Amniotic epithelial cell (primary cell): Measurements from ENCODE around the gene DUSP28.

Source experiments
- DNase-seq: peaks from one replicate; pipeline ENCODE4 v3.0.0-alpha.2; 2010; ENCODE audit warnings: low read depth

Gene DUSP28

GRCh38 chr2:240586919-240587800 is 27.0 kb downstream of the DUSP28 start:
- no peak for DNase-seq

GRCh38 chr2:240588006-240588655 is 28.0 kb downstream of the DUSP28 start:
- DNase-seq: no peak

- no peak for DNase-seq
Observed at GRCh38 chr2:240588669-240589068, 28.5 kb downstream of the DUSP28 start.

DNA sequence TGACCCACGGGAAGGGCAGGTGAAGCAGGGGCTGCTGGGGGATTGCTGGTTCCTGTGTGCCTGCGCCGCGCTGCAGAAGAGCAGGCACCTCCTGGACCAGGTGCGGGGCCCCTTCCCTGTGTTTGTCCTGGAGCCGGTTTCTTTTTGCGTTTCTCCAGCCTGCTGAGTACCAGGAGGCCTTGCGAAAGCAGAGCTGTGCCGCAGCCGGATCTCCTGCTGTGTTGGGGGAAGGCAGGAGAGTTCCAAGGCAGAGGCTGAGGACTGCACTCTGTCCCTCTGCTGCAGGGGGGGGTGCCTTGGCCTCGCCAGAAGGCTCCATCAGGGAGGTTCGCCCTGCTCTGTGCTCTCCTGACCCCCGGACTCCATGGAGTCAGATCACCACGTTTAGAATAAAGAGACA is 29.2 kb downstream of the DUSP28 start:
- no peak for DNase-seq

GRCh38 chr2:240589850-240590525 is 29.8 kb downstream of the DUSP28 start:
- no peak for DNase-seq

DNA sequence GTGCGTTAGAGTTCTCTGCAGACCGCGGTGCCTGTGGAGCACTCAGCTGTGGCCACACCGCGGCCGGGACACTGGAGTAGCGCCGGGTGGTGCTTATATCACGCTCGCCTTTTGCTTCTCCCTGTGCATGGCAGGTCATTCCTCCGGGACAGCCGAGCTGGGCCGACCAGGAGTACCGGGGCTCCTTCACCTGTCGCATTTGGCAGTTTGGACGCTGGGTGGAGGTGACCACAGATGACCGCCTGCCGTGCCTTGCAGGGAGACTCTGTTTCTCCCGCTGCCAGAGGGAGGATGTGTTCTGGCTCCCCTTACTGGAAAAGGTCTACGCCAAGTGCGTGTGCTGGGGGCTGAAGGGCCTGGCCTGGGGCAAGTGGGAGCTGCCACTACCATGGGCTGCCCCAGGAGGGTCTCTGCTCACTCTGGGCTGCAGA is 30.5 kb downstream of the DUSP28 start:
- no peak for DNase-seq

- DNase-seq: no peak
Observed at GRCh38 chr2:240591226-240591625, 31.1 kb downstream of the DUSP28 start.

DNA sequence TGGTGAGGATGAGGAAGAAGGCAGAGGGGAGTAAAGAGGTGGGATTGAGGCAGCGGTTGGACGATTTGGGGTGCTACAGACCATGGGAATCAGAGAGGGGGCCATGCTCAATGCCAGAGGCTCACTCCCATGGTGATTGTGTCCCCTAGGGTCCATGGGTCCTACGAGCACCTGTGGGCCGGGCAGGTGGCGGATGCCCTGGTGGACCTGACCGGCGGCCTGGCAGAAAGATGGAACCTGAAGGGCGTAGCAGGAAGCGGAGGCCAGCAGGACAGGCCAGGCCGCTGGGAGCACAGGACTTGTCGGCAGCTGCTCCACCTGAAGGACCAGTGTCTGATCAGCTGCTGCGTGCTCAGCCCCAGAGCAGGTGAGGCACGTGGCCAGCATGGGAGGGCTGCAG is 31.6 kb downstream of the DUSP28 start:
- no peak for DNase-seq

DNA sequence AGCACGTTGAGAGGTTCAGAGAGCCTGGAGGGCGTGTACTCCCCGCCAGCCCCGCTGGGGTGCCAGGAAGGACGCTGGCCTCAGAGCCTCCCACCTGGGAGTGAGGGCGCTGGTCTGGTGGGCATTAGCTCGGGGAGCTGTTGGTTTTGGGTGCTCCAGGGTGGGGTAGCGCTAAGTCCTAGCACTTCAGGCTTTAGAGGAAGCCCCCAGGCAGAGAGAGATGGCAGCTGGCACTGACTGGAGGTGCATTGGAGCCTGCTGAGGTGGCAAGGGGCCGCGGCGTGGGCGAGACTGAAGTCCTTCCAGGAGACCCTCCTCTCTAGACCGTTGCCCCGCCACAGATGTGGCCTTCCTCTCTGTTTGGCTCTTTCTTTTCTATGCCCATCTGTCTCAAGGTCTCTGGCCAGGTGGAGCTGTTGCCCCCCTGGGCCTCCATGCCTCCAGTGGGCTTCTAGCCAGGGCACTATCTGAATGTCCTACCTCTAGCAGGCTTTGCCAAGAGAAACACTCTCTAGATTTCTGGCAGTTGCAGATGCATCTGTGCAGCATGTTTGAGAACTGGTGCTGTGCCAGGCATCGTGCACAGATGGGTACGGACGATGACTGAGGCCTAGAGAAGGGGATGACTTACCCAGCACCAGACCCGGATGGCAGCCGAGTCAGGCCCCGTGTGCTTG is 33.0 kb downstream of the DUSP28 start:
- no peak for DNase-seq

DNA sequence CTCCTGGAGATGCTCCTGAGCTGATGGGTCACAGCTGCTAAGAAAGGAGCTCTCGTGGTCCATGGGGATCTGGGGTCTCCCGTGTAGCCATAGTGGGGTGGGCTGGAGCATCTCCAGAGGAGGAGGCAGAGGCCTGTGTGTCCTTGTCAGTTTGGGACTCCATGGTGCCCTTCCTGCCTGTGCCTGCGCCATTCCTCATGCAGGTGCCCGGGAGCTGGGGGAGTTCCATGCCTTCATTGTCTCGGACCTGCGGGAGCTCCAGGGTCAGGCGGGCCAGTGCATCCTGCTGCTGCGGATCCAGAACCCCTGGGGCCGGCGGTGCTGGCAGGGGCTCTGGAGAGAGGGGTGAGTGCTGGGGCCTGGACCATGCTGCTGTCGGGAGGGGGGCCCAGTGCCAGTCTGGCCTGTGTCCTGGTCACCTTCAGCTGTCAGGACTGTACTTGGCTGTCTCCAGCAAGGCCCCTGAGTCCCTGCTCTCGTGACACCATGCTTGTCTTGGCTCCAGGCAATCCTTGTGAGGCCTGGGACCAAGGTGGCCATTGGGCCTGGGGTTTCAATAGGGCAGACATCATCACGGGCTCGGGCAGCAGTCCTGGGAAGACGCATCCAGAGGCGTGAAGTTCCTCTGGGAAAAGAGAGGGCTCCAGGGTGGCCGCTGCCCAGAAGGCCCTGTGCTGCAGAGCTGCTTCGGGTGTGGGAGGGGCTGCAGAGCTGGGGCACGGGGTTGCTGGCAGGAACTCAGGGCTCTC is 33.7 kb downstream of the DUSP28 start:
- DNase-seq: no peak

DNA sequence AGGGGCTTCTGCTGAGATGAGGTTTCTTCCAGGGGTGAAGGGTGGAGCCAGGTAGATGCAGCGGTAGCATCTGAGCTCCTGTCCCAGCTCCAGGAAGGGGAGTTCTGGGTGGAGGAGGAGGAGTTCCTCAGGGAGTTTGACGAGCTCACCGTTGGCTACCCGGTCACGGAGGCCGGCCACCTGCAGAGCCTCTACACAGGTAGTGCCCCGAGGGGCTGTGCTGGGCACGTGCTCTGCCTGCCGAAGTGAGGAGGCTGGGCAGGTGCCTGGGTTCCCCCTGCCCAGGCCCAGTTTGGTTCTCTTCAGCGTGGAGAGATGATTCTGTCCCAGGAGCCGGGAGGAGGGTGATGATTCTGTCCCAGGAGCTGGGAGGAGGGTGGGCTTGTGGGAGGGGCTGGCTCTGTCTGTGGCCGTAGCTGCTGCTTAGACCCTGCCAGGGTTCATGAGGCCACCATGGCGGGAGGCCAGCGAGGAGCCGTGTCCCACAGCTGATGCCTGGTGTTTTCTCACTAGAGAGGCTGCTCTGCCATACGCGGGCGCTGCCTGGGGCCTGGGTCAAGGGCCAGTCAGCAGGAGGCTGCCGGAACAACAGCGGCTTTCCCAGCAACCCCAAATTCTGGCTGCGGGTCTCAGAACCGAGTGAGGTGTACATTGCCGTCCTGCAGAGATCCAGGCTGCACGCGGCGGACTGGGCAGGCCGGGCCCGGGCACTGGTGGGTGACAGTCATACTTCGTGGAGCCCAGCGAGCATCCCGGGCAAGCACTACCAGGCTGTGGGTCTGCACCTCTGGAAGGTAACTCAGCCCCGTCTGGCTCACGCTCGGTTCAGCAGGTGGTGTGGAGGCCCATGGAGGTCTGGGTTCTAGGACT is 34.6 kb downstream of the DUSP28 start:
- no peak for DNase-seq

GRCh38 chr2:240595381-240596079 is 35.4 kb downstream of the DUSP28 start:
- DNase-seq: no peak

DNA sequence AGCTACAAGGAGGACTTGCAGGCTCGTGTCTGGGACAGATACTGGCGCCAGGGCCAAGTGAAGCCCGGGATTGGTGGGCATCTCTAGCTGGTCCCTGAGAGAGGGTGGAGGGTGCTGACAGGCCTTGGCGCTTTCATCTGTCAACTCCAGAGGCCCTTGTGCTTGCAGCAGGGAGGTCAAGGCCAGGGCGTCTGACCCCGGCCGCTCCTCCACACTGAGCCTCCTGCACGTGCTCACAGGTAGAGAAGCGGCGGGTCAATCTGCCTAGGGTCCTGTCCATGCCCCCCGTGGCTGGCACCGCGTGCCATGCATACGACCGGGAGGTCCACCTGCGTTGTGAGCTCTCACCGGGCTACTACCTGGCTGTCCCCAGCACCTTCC is 35.9 kb downstream of the DUSP28 start:
- no peak for DNase-seq

GRCh38 chr2:240596491-240596931 is 36.4 kb downstream of the DUSP28 start:
- DNase-seq: no peak

DNA sequence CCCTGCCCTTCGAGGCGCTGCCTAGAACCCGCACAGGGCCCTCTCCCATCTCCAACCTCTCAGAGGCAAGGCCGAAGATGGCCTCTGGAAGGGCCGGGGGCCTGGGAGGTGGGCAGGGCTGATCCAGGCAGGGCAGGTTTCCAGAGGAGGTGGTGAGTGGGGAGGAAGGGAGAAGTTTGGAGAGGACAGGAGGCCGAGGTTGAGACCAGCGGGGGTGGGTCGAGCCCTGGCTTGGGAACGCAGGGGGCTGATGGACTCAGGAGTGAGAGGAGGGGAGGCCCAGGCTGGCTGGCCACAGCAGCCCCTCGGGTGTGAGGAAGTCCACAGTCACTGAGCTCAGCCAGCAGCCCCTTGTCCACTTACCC is 36.9 kb downstream of the DUSP28 start:
- DNase-seq: no peak

GRCh38 chr2:240597419-240598181 is 37.4 kb downstream of the DUSP28 start:
- DNase-seq: no peak

DNA sequence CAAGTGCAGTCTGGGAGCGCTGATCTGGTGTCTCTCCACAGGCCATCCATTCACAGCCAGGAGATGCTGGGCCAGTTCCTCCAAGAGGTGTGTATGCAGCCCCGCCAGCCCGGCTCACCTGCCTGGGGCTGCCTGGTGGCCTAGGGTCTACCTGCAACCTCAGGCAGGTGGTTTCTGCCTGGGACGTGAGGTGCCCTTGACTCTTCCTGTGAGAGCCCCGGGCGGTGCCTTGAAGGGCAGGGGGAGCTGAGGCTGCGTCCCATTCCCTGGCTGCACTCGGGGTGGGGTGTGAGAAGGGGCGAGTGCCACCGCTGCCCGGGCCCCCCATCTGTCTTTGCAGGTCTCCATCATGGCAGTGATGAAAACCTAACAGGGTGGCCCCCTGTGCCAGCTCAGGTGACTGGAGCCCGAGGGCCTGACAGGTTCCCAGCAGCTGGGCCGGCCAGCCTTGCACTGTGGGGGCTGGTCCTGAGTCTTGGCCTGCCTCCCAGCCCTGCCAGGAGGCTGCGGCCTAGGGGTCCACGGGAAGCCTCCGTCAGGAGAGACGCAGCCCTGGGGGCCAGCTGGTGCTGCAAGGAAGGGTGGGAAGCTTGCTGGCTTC is 38.3 kb downstream of the DUSP28 start:
- DNase-seq: no peak

- DNase-seq: no peak
Observed at GRCh38 chr2:240599141-240599583, 39.0 kb downstream of the DUSP28 start.

GRCh38 chr2:240600451-240600961 is 40.3 kb downstream of the DUSP28 start:
- DNase-seq: no peak
